ENCODE results near the gene CDH13.

The CDH13 gene

GRCh38 chr16:82820855-82821254 lies 194.1 kb downstream of the CDH13 start:
- H3K4me3 ChIP-seq (replicated peaks; ENCODE audit: low read depth, low read length), result no peak overlapping the region
- TF ChIP-seq, protein P1, sequence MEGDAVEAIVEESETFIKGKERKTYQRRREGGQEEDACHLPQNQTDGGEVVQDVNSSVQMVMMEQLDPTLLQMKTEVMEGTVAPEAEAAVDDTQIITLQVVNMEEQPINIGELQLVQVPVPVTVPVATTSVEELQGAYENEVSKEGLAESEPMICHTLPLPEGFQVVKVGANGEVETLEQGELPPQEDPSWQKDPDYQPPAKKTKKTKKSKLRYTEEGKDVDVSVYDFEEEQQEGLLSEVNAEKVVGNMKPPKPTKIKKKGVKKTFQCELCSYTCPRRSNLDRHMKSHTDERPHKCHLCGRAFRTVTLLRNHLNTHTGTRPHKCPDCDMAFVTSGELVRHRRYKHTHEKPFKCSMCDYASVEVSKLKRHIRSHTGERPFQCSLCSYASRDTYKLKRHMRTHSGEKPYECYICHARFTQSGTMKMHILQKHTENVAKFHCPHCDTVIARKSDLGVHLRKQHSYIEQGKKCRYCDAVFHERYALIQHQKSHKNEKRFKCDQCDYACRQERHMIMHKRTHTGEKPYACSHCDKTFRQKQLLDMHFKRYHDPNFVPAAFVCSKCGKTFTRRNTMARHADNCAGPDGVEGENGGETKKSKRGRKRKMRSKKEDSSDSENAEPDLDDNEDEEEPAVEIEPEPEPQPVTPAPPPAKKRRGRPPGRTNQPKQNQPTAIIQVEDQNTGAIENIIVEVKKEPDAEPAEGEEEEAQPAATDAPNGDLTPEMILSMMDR (IDR thresholded peaks at IDR 0.05; ENCODE audit: low read length, missing control alignments), result no peak
- no peak for DNase-seq (ENCODE audit: low read depth)

DNA sequence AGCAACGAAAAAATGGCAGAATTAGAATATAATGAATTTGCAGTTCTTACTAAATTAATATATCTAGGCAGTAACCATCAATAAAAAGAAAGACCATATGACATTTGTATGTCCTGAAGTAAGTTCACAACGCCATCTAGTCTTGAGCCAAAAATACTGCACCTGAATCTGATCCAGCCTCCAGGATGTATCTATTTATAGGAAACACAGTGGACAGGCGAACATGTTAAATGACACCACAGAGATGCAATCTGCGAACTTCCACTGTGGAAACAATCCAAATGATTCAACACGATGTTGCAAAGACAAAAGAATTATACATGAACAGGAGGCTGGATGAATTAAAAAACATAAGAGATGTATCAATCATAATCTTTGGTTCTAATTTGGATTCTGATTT lies 197.6 kb downstream of the CDH13 start:
- TF ChIP-seq, protein P1 (IDR thresholded peaks at IDR 0.05; ENCODE audit: low read length, missing control alignments), result no peak
- no peak for DNase-seq (ENCODE audit: low read depth)

GRCh38 chr16:82829301-82829700 lies 202.5 kb downstream of the CDH13 start:
- H3K4me3 ChIP-seq (replicated peaks; ENCODE audit: low read depth, low read length), result no peak overlapping the region
- DNase-seq (ENCODE audit: low read depth), result no peak
- TF ChIP-seq, protein P1 (IDR thresholded peaks at IDR 0.05; ENCODE audit: low read length, missing control alignments), result no peak

More for the DNA sequence above, 197.6 kb downstream of the CDH13 start:
- no peak overlapping the region for H3K4me3 ChIP-seq (replicated peaks; ENCODE audit: low read depth, low read length)

- TF ChIP-seq, protein P1 (IDR thresholded peaks at IDR 0.05; ENCODE audit: low read length, missing control alignments), result no peak
- H3K4me3 ChIP-seq (replicated peaks; ENCODE audit: low read depth, low read length), result no peak overlapping the region
- no peak for DNase-seq (ENCODE audit: low read depth)
Measured at GRCh38 chr16:82830944-82831343, 204.2 kb downstream of the CDH13 start.

- DNase-seq (ENCODE audit: low read depth), result peak; percentile 37
- H3K4me3 ChIP-seq (replicated peaks; ENCODE audit: low read depth, low read length), result no peak overlapping the region
- TF ChIP-seq, protein P1 (IDR thresholded peaks at IDR 0.05; ENCODE audit: low read length, missing control alignments), result no peak
Measured at GRCh38 chr16:82832821-82833220, 206.1 kb downstream of the CDH13 start.

GRCh38 chr16:82833378-82833993 lies 206.7 kb downstream of the CDH13 start:
- TF ChIP-seq, protein P1 (IDR thresholded peaks at IDR 0.05; ENCODE audit: low read length, missing control alignments), result no peak
- H3K4me3 ChIP-seq (replicated peaks; ENCODE audit: low read depth, low read length), result no peak overlapping the region
- DNase-seq (ENCODE audit: low read depth), result no peak

Measured in fibroblast of pulmonary artery (primary cell).